Measurements from ENCODE around the gene SGCA. TPM values are rescaled to one million over a fixed set of nuclear protein-coding genes. Genes with fewer than 3 reads are reported as not detected.

The SGCA gene
- total RNA-seq, 1 donor from 2014 or later = 1.7 TPM

- POLR2A ChIA-PET = interaction anchor here (0.6 kb wide), 1 partner anchor 345 kb away, joined by 3 read pairs; no protein-coding TSS in a partner anchor
These were observed 14.8 kb downstream of the SGCA start for GRCh38 chr17:50180620-50181019.

GRCh38 chr17:50181144-50181543 lies 15.3 kb downstream of the SGCA start:
- Mint-ChIP-seq H3K4me3 (no peak overlapping the region), H3K27me3 (no peaks in the 10 kb centered on the region), H3K4me1 (peaks cover 47% of the 10 kb centered on the region), H3K27ac (no peak overlapping the region), H3K9me3 (no peaks in the 10 kb centered on the region), H3K36me3 (ENCODE audit: low read depth) (peaks cover 5% of the 10 kb centered on the region)
- DNase-seq (no peak), ATAC-seq (ENCODE audit: low read depth) (no peak)
- CTCF ChIA-PET = interaction anchor here (0.9 to 1.1 kb wide), 3 partner anchors 11 to 87 kb away, joined by 3 to 4 read pairs (median 3); no protein-coding TSS in a partner anchor
- POLR2A ChIA-PET = interaction anchor here (1.1 kb wide), 1 partner anchor 18 kb away, joined by 3 read pairs; no protein-coding TSS in a partner anchor
- no peak for TF ChIP-seq CTCF (IDR thresholded peaks at IDR 0.05)
- intact Hi-C loops (cut with micrococcal nuclease) = no loop called here

More at GRCh38 chr17:50180620-50181019, 14.8 kb downstream of the SGCA start:
- no peak for TF ChIP-seq CTCF (IDR thresholded peaks at IDR 0.05)
- Mint-ChIP-seq H3K4me1 (peaks cover 42% of the 10 kb centered on the region), H3K27me3 (no peaks in the 10 kb centered on the region), H3K9me3 (no peaks in the 10 kb centered on the region), H3K4me3 (no peak overlapping the region), H3K27ac (no peak overlapping the region), H3K36me3 (ENCODE audit: low read depth) (peaks cover 5% of the 10 kb centered on the region)
- intact Hi-C loops (cut with micrococcal nuclease) = no loop called here
- ATAC-seq (ENCODE audit: low read depth) = no peak
- CTCF ChIA-PET = interaction anchor here (0.9 kb wide), 1 partner anchor 11 kb away, joined by 3 read pairs; no protein-coding TSS in a partner anchor
- no peak for DNase-seq

- peaks cover 8% of the 10 kb centered on the region for H3K36me3 Mint-ChIP-seq (ENCODE audit: low read depth)
- peaks cover 50% of the 10 kb centered on the region for H3K4me1 Mint-ChIP-seq
- no peak for TF ChIP-seq CTCF (IDR thresholded peaks at IDR 0.05)
- no peak for ATAC-seq (ENCODE audit: low read depth)
- no peak overlapping the region for H3K4me3 Mint-ChIP-seq
- no peaks in the 10 kb centered on the region for H3K9me3 Mint-ChIP-seq
- intact Hi-C loops (cut with micrococcal nuclease) = no loop called here
- POLR2A ChIA-PET = interaction anchor here (1.1 kb wide), 1 partner anchor 19 kb away, joined by 3 read pairs; no protein-coding TSS in a partner anchor
- CTCF ChIA-PET = interaction anchor here (1.0 to 1.1 kb wide), 2 partner anchors 12 to 87 kb away, joined by 3 to 4 read pairs; no protein-coding TSS in a partner anchor
- H3K27ac Mint-ChIP-seq = peak overlapping the region; percentile 2
- DNase-seq = no peak
- no peaks in the 10 kb centered on the region for H3K27me3 Mint-ChIP-seq
These were observed 16.1 kb downstream of the SGCA start for GRCh38 chr17:50181591-50182560.

GRCh38 chr17:50182783-50183420 lies 17.1 kb downstream of the SGCA start:
- Mint-ChIP-seq H3K27ac (peak overlapping the region; percentile 41), H3K4me3 (no peak overlapping the region)
- intact Hi-C loops (cut with micrococcal nuclease) = no loop called here

More at GRCh38 chr17:50182783-50183420, 17.1 kb downstream of the SGCA start:
- no peaks in the 10 kb centered on the region for H3K9me3 Mint-ChIP-seq
- H3K4me1 Mint-ChIP-seq = peaks cover 50% of the 10 kb centered on the region
- peaks cover 10% of the 10 kb centered on the region for H3K36me3 Mint-ChIP-seq (ENCODE audit: low read depth)
- no peak for ATAC-seq (ENCODE audit: low read depth)
- ChIA-PET POLR2A (no interaction called here), CTCF (no interaction called here)
- no peak for DNase-seq
- no peak for TF ChIP-seq CTCF (IDR thresholded peaks at IDR 0.05)
- H3K27me3 Mint-ChIP-seq = no peaks in the 10 kb centered on the region

Measured in activated B cell treated with CpG ODN at 0.5 μM for 24 hours (primary cell).